Activated T-helper 1 cell treated with anti-CD3 and anti-CD28 coated beads, Interleukin-12 subunit alpha, Interleukin-12 subunit beta, Interleukin-2, Interleukin-4 antibody, amounts not matched to agents 30 ng/mL and 10 ng/mL and 1 ng/mL, durations not matched to agents 14 hours and 24 hours and 36 hours (primary cell): ENCODE data around the gene PCSK7. TPM values are rescaled to one million over a fixed set of nuclear protein-coding genes. Genes with fewer than 3 reads are reported as not detected.
"Not testable (repeated sequence)": the region's sequence is repeated elsewhere in the genome, so short reads cannot be mapped to it uniquely, and the experiment has no call there.

Experiments
- DNase-seq: peaks from one replicate; pipeline ENCODE4 v3.0.0; 2021; ENCODE audit warnings: low spot score
- H3K27ac Mint-ChIP-seq: one replicate; pipeline ENCODE4 v1.8.0; 2021; ENCODE audit warnings: mild to moderate bottlenecking, mixed read lengths
- H3K27me3 Mint-ChIP-seq: one replicate; pipeline ENCODE4 v1.8.0; 2022; ENCODE audit warnings: mild to moderate bottlenecking, moderate library complexity, mixed read lengths; ENCODE audit not compliant: insufficient read depth
- H3K36me3 Mint-ChIP-seq: one replicate; pipeline ENCODE4 v1.8.0; 2021; ENCODE audit warnings: low read depth, mixed read lengths
- H3K4me1 Mint-ChIP-seq: one replicate; pipeline ENCODE4 v1.8.0; 2021; ENCODE audit warnings: low read depth, mixed read lengths
- H3K4me3 Mint-ChIP-seq: one replicate; pipeline ENCODE4 v1.8.0; 2021; ENCODE audit warnings: mild to moderate bottlenecking, moderate library complexity, mixed read lengths
- H3K9me3 Mint-ChIP-seq: one replicate; pipeline ENCODE4 v1.8.0; 2021; ENCODE audit warnings: mixed read lengths
- intact Hi-C: fragments of 100-400 bp; cut with micrococcal nuclease; formaldehyde crosslinking; loops from one replicate; pipeline ENCODE4 v1.15.1; 2024
- total RNA-seq: library from RNA; stranded (reverse); gene quantifications from 2 replicates; pipeline ENCODE4 v1.2.3, GENCODE V29; 2022

Gene PCSK7
- total RNA-seq, 1 donor from 2014 or later = 154 TPM

GRCh38 chr11:117186431-117186761 lies 45.5 kb downstream of the PCSK7 start:
- no peak for DNase-seq
- H3K27me3 Mint-ChIP-seq = no peaks in the 10 kb centered on the region
- H3K36me3 Mint-ChIP-seq = peaks cover 12% of the 10 kb centered on the region
- intact Hi-C loops = no loop called here
- no peak overlapping the region for H3K27ac Mint-ChIP-seq
- no peaks in the 10 kb centered on the region for H3K9me3 Mint-ChIP-seq
- H3K4me3 Mint-ChIP-seq = no peak overlapping the region
- no peaks in the 10 kb centered on the region for H3K4me1 Mint-ChIP-seq

- DNase-seq = no peak
- Mint-ChIP-seq H3K27ac (no peak overlapping the region), H3K27me3 (no peaks in the 10 kb centered on the region), H3K9me3 (no peaks in the 10 kb centered on the region), H3K4me3 (no peak overlapping the region), H3K4me1 (peaks cover 5% of the 10 kb centered on the region), H3K36me3 (peaks cover 12% of the 10 kb centered on the region)
- intact Hi-C loops = no loop called here
These were observed 46.0 kb downstream of the PCSK7 start for GRCh38 chr11:117185736-117186430.

GRCh38 chr11:117183724-117184349 lies 48.0 kb downstream of the PCSK7 start:
- no peaks in the 10 kb centered on the region for H3K27me3 Mint-ChIP-seq
- intact Hi-C loops = no loop called here
- H3K4me3 Mint-ChIP-seq = no peak overlapping the region
- DNase-seq = no peak
- no peak overlapping the region for H3K27ac Mint-ChIP-seq
- H3K36me3 Mint-ChIP-seq = peaks cover 9% of the 10 kb centered on the region
- peaks cover 23% of the 10 kb centered on the region for H3K4me1 Mint-ChIP-seq
- H3K9me3 Mint-ChIP-seq = no peaks in the 10 kb centered on the region

- H3K27me3 Mint-ChIP-seq, intact Hi-C loops, H3K9me3 Mint-ChIP-seq, H3K27ac Mint-ChIP-seq, DNase-seq, H3K36me3 Mint-ChIP-seq, H3K4me3 Mint-ChIP-seq: not testable (repeated sequence)
- H3K4me1 Mint-ChIP-seq = peaks cover 27% of the 10 kb centered on the region
These were observed 48.7 kb downstream of the PCSK7 start for GRCh38 chr11:117183178-117183577.

- Mint-ChIP-seq H3K27me3 (no peaks in the 10 kb centered on the region), H3K4me1 (peaks cover 33% of the 10 kb centered on the region), H3K27ac (no peak overlapping the region), H3K4me3 (no peak overlapping the region), H3K36me3 (peaks cover 7% of the 10 kb centered on the region), H3K9me3 (no peaks in the 10 kb centered on the region)
- intact Hi-C loops = no loop called here
- DNase-seq = no peak
These were observed 49.3 kb downstream of the PCSK7 start for GRCh38 chr11:117182551-117182935.

- H3K4me1 Mint-ChIP-seq = peaks cover 33% of the 10 kb centered on the region
- peaks cover 5% of the 10 kb centered on the region for H3K36me3 Mint-ChIP-seq
- no peak for DNase-seq
- intact Hi-C loops = loop anchor here (1.0 kb wide), 1 partner anchor 44 kb away; no protein-coding TSS in a partner anchor
- H3K27ac Mint-ChIP-seq = no peak overlapping the region
- no peaks in the 10 kb centered on the region for H3K9me3 Mint-ChIP-seq
- H3K27me3 Mint-ChIP-seq = no peaks in the 10 kb centered on the region
- no peak overlapping the region for H3K4me3 Mint-ChIP-seq
These were observed 50.0 kb downstream of the PCSK7 start for GRCh38 chr11:117181586-117182550.

GRCh38 chr11:117180661-117181585 lies 51.0 kb downstream of the PCSK7 start:
- H3K36me3 Mint-ChIP-seq = peaks cover 5% of the 10 kb centered on the region
- H3K27ac Mint-ChIP-seq = peak overlapping the region; percentile 73
- no peaks in the 10 kb centered on the region for H3K9me3 Mint-ChIP-seq
- peaks cover 33% of the 10 kb centered on the region for H3K4me1 Mint-ChIP-seq
- DNase-seq = peak; percentile 46
- peak overlapping the region; percentile 95 for H3K4me3 Mint-ChIP-seq
- H3K27me3 Mint-ChIP-seq = no peaks in the 10 kb centered on the region
- intact Hi-C loops = loop anchor here (1.0 kb wide), 1 partner anchor 45 kb away; no protein-coding TSS in a partner anchor

GRCh38 chr11:117180020-117180419 lies 51.9 kb downstream of the PCSK7 start:
- Mint-ChIP-seq H3K36me3 (peaks cover 3% of the 10 kb centered on the region), H3K9me3 (no peaks in the 10 kb centered on the region), H3K4me3 (peak overlapping the region; percentile 95), H3K27me3 (no peaks in the 10 kb centered on the region), H3K27ac (peak overlapping the region; percentile 78), H3K4me1 (peaks cover 33% of the 10 kb centered on the region)
- DNase-seq = no peak
- intact Hi-C loops = no loop called here

- no peaks in the 10 kb centered on the region for H3K27me3 Mint-ChIP-seq
- H3K4me3 Mint-ChIP-seq = peak overlapping the region; percentile 95
- no peaks in the 10 kb centered on the region for H3K9me3 Mint-ChIP-seq
- peaks cover 3% of the 10 kb centered on the region for H3K36me3 Mint-ChIP-seq
- peak; percentile 41 for DNase-seq
- H3K27ac Mint-ChIP-seq = peak overlapping the region; percentile 86
- H3K4me1 Mint-ChIP-seq = peaks cover 33% of the 10 kb centered on the region
- intact Hi-C loops = loop anchor here (2.0 kb wide), 1 partner anchor 327 kb away; no protein-coding TSS in a partner anchor
These were observed 52.5 kb downstream of the PCSK7 start for GRCh38 chr11:117179048-117179999.

GRCh38 chr11:117178210-117179034 lies 53.5 kb downstream of the PCSK7 start, which contains the start of gene SIDT2:
TSS of gene SIDT2 (plus strand) at chr11:117178743. CDS start at chr11:117179264, 521 bp downstream.
- Mint-ChIP-seq H3K27me3 (no peaks in the 10 kb centered on the region), H3K36me3 (peaks cover under 1% of the 10 kb centered on the region)
- intact Hi-C loops = loop anchor here (1.0 to 2.0 kb wide), 5 partner anchors 35 to 405 kb away; partner anchors contain the start of gene CEP164

More at GRCh38 chr11:117178210-117179034, 53.5 kb downstream of the PCSK7 start, which contains the start of gene SIDT2:
- H3K9me3 Mint-ChIP-seq = no peaks in the 10 kb centered on the region
- peak; percentile 89 for DNase-seq
- H3K4me3 Mint-ChIP-seq = peak within 1 kb of the TSS; percentile 95
- H3K27ac Mint-ChIP-seq = peak within 1 kb of the TSS; percentile 86
- peaks cover 33% of the 10 kb centered on the region for H3K4me1 Mint-ChIP-seq
